Neuron (in vitro differentiated cells): ENCODE measurements around the gene ESRP2.

Experiments used
- H2AFZ ChIP-seq: one replicate; pipeline ENCODE4 v1.6.1; 2013; ENCODE audit warnings: low read depth, mild to moderate bottlenecking, inconsistent platforms, low read length, moderate library complexity
- H3K27me3 ChIP-seq: one replicate; pipeline ENCODE4 v1.6.1; 2013; ENCODE audit warnings: low read length; ENCODE audit not compliant: insufficient read depth
- H3K36me3 ChIP-seq: one replicate; pipeline ENCODE4 v1.6.1; 2013; ENCODE audit warnings: low read length; ENCODE audit not compliant: insufficient read depth
- H3K4me1 ChIP-seq: one replicate; pipeline ENCODE4 v1.6.1; 2013; ENCODE audit warnings: low read length; ENCODE audit not compliant: insufficient read depth
- H3K4me3 ChIP-seq: 2 replicates; pipeline ENCODE4 v1.5.1; 2013; ENCODE audit warnings: mild to moderate bottlenecking, low read length, moderate library complexity
- H3K9me3 ChIP-seq: one replicate; pipeline ENCODE4 v1.6.1; 2013; ENCODE audit warnings: low read length

Gene ESRP2

GRCh38 chr16:68272507-68273209 lies 36.7 kb upstream of the ESRP2 start:
- Histone ChIP-seq H3K27me3 (no peaks in the 10 kb centered on the region), H3K36me3 (peaks cover 6% of the 10 kb centered on the region), H2AFZ (no peak overlapping the region), H3K4me3 (no peak overlapping the region), H3K4me1 (peaks cover 10% of the 10 kb centered on the region), H3K9me3 (no peaks in the 10 kb centered on the region)

- Histone ChIP-seq H3K9me3 (no peaks in the 10 kb centered on the region), H2AFZ (no peak overlapping the region), H3K4me3 (no peak overlapping the region), H3K4me1 (peaks cover 5% of the 10 kb centered on the region), H3K36me3 (peaks cover 6% of the 10 kb centered on the region), H3K27me3 (no peaks in the 10 kb centered on the region)
Measured at GRCh38 chr16:68270353-68270752, 34.4 kb upstream of the ESRP2 start.

GRCh38 chr16:68269793-68270192 lies 33.9 kb upstream of the ESRP2 start:
- peaks cover 6% of the 10 kb centered on the region for H3K36me3 ChIP-seq
- peaks cover 7% of the 10 kb centered on the region for H3K4me1 ChIP-seq
- H3K4me3 ChIP-seq: no peak overlapping the region

GRCh38 chr16:68267612-68268405 lies 31.9 kb upstream of the ESRP2 start:
- no peaks in the 10 kb centered on the region for H3K36me3 ChIP-seq
- H3K4me3 ChIP-seq: no peak overlapping the region
- peaks cover 7% of the 10 kb centered on the region for H3K4me1 ChIP-seq
- H2AFZ ChIP-seq: no peak overlapping the region
- H3K27me3 ChIP-seq: no peaks in the 10 kb centered on the region
- H3K9me3 ChIP-seq: no peaks in the 10 kb centered on the region

More at GRCh38 chr16:68269793-68270192, 33.9 kb upstream of the ESRP2 start:
- Histone ChIP-seq H2AFZ (no peak overlapping the region), H3K9me3 (no peaks in the 10 kb centered on the region), H3K27me3 (no peaks in the 10 kb centered on the region)

GRCh38 chr16:68265078-68265920 lies 29.4 kb upstream of the ESRP2 start:
- Histone ChIP-seq H3K9me3 (no peaks in the 10 kb centered on the region), H3K27me3 (no peaks in the 10 kb centered on the region), H3K36me3 (no peaks in the 10 kb centered on the region), H2AFZ (peak overlapping the region; percentile 70), H3K4me1 (peaks cover 7% of the 10 kb centered on the region), H3K4me3 (peak overlapping the region; percentile 63)

GRCh38 chr16:68264128-68265077 lies 28.5 kb upstream of the ESRP2 start, which contains the start of gene SLC7A6:
Gene SLC7A6 (plus strand): TSS chr16:68264526. CDS start chr16:68274727, 10,201 bp downstream.
- H3K36me3 ChIP-seq: peaks cover 7% of the 10 kb centered on the region
- H2AFZ ChIP-seq: peak within 1 kb of the TSS; percentile 70
- peak within 1 kb of the TSS; percentile 63 for H3K4me3 ChIP-seq
- peaks cover 7% of the 10 kb centered on the region for H3K4me1 ChIP-seq
- H3K27me3 ChIP-seq: no peaks in the 10 kb centered on the region
- no peaks in the 10 kb centered on the region for H3K9me3 ChIP-seq

- Histone ChIP-seq H3K4me1 (peaks cover 7% of the 10 kb centered on the region), H3K9me3 (no peaks in the 10 kb centered on the region), H3K27me3 (no peaks in the 10 kb centered on the region), H2AFZ (peak overlapping the region; percentile 70), H3K4me3 (peak overlapping the region; percentile 63), H3K36me3 (peaks cover 11% of the 10 kb centered on the region)
Measured at GRCh38 chr16:68263559-68264127, 27.7 kb upstream of the ESRP2 start.

- H3K4me3 ChIP-seq: no peak overlapping the region
- H2AFZ ChIP-seq: no peak overlapping the region
- H3K36me3 ChIP-seq: peaks cover 23% of the 10 kb centered on the region
- no peaks in the 10 kb centered on the region for H3K4me1 ChIP-seq
- H3K27me3 ChIP-seq: no peaks in the 10 kb centered on the region
- H3K9me3 ChIP-seq: no peaks in the 10 kb centered on the region
Measured at GRCh38 chr16:68259007-68259825, 23.3 kb upstream of the ESRP2 start.

GRCh38 chr16:68257906-68258800 lies 22.2 kb upstream of the ESRP2 start:
- H3K27me3 ChIP-seq: no peaks in the 10 kb centered on the region
- H3K4me3 ChIP-seq: no peak overlapping the region
- peaks cover 28% of the 10 kb centered on the region for H3K36me3 ChIP-seq

GRCh38 chr16:68257251-68257905 lies 21.5 kb upstream of the ESRP2 start:
- Histone ChIP-seq H3K4me3 (no peak overlapping the region), H3K36me3 (peaks cover 30% of the 10 kb centered on the region), H2AFZ (no peak overlapping the region), H3K9me3 (no peaks in the 10 kb centered on the region), H3K4me1 (no peaks in the 10 kb centered on the region), H3K27me3 (no peaks in the 10 kb centered on the region)

More at GRCh38 chr16:68257906-68258800, 22.2 kb upstream of the ESRP2 start:
- Histone ChIP-seq H3K9me3 (no peaks in the 10 kb centered on the region), H3K4me1 (no peaks in the 10 kb centered on the region), H2AFZ (no peak overlapping the region)
